GM19467 (cell line): Measurements from ENCODE around the gene TRMU.
"Not testable (repeated sequence)": the region's sequence is repeated elsewhere in the genome, so short reads cannot be mapped to it uniquely, and the experiment has no call there.

Source experiments
- ATAC-seq: cut with Tn5 transposase; IDR thresholded peaks from one replicate; pipeline ENCODE4 v1.9.1; 2021; ENCODE audit warnings: mild to moderate bottlenecking, moderate library complexity; ENCODE audit not compliant: unreplicated experiment

Gene TRMU

DNA sequence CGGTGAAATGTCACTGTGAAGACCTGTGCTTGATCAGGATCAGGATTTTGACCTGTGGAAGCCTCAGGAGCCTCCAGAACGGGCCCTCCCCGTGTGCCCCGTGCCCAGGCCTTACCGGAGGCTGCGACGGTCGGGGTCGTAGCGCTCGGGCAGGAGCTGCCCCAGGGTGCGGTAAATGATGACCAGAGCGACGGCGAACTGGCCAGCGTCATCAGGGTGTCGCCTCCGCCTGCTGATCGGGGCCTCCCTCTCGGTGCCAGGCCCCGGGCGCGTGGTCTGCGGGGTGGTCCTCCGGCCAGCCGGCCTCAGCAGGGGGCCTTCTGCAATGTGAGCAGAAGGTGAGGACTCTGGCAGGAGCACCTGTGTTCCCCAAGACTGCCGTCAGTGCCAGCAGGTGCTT lies 46.2 kb downstream of the TRMU start:
- no peak for ATAC-seq

DNA sequence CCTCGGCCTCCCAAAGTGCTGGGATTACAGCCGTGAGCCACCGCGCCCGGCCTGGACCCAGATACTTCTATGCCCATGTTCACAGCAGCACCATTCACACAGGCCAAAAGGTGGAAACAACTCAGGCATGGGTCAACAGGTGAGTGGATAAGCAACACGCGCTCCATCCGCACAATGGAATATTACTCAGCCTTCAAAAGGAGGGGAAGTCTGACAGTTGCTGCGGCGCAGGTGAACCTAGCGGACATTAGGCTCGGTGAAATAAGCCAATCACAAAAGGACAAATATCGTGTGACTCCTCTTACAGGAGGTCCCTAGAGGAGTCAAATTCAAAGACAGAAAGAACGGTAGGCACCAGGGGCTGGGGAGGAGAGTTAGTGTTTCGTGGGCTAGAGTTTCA lies 47.0 kb downstream of the TRMU start:
- ATAC-seq = no peak

DNA sequence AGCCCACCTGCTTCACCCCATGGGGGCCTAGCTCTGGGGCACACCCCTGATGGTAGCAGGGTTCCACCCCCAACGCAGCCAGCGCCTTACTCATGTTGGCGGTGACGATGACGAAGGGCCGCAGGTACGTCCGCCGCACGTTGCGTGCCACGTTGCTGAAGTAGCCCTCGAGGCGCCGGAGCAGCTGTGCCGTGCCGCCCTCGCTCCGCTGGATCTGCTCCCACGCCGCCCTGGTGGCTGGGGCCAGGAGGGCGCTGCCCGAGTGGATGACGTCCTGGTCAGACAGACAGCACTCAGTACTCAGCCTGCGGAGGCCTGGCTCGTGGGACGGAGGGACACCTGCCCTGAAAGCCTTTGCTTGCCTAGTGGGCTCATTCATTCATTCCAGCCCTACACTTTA lies 50.8 kb downstream of the TRMU start:
- no peak for ATAC-seq

DNA sequence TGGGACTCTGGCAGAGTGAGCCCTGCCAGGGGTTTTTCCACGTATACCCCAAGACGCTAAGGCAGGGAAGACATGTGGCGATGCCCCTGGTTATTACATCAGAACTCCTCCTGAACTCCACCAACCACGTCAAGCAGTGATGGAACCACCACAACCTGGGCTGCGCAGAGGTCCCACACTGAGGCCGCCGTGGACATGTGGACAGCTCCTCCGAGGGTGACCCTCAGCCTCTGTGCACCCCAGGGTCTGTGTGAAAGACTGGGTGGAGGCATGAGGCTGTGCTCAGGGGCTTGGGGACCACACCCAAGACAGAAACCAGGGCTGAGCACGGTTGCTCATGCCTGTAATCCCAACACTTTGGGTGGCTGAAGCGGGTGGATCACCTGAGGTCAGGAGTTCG lies 52.2 kb downstream of the TRMU start:
- ATAC-seq = no peak

DNA sequence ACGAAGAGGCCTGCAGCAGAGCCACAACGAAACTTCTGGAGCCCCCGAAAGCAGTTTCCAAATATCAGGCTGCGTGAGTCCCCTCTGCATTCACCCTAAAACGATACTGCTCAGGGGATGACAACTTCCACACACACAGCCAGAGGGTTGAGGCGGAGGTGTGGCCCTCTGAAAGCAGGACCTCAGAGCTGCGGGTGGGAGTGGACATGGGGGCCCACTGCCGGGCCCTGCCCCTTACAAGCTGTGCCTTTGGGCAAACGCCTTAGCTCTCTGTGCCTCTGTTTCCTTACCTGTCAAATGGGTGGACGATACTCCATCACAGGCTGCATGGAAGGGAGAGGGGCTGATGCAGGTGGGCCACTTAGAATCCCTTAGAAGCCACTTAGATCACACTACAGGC lies 53.1 kb downstream of the TRMU start:
- ATAC-seq = no peak

DNA sequence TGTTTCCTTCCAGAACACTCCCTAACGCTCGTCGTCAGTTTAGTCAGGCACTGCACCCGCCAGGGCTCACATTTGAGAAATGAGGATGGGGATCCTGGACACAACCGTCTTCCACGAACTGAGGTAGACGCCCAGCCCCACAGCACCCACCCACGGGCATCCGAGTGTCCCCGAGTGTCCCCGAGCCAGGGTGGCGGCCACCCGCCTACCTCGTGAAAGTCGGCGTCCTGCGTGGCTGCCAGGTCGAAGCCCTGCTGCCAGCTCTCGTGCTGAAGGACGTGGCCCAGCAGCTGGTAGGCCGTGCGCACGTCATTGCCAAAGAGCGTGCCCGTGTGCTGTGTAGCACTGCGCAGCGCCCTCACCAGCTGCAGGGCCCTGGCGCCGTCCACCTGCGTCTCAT lies 53.6 kb downstream of the TRMU start:
- no peak for ATAC-seq

DNA sequence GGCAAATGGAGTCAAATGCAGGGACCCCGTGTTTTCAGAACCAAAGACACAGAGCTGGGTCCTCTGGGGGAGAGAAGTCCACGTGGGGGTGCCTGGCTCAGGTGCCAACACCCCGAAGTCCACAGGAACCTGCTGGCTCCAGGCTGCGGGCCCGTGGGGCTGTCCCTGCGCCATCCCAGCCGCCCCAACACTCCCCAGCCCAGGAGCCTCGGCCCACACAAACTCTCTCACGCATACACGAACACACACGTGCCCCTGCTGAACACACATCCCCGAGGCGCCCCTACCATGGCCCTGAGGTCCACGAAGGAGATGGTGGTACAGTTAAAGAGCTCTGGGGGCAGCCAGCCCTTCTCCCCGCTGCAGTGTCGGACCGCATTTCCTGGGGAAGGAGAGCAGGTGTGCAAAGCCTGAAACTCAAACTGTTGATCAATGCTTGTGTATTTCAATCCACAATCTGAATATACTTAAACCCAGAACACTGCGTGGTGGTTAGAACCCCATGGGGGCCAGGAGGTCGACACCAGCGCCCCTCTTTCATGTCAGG lies 54.7 kb downstream of the TRMU start:
- no peak for ATAC-seq

DNA sequence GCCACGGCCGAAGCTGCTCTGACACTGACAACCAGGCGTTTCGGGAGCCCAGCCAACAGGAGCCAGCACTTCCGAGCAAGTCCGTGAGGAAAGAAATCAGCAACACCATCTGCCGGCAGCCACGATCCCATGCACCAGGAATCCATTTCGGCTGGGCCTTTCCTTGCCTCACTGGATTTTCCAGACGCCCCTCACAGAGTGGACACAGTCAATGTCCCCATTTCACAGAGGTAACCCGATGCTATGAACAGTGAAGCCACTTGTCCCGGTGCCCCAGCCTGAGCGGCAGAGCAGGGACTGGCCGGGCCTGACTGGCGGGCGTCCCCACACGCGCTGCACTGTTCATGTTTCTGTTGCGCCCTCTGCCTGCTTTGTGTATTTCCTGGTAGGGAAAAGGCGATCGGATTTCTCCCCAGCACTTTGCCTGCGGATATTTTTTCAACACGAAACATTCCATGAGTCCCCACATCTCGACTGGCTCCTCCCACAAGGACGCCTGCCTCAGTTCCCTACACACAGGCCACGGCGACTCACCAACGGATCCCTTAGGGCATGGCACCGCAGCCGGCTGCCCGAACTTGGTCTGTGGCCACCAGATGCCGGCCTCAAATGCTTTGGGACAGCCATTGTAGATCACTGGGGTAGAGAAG lies 55.3 kb downstream of the TRMU start:
- no peak for ATAC-seq

DNA sequence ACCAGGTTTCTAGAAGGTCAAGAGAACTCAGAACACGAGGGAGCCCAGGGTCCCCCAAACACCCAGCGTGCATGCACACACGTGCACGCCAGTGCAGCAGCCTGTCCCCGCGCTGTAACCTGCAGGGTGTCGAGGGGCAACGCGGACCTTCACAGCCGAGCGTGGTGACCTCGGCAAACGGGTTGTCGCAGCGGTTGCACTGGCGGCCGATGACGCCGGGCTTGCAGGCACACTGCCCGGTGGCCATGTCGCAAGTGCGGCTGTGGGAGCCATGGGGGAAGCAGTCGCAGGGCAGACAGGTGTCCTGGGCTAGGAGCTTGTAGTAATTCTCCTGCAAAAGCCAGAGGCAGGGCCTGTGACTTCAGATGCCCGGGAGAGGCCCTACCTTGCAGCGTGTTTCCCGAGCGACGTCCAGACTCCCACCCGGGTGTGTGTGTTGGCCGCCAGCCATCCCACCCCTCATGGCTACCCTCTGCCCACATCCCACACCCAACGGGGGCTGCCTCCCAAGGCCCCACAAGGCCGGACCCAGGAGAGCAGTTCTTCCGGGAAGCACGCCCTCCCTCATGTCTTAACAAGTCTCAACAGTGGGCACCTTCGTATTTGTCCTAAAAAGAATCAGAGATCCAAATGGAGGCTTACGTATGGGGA lies 56.1 kb downstream of the TRMU start:
- ATAC-seq = no peak

DNA sequence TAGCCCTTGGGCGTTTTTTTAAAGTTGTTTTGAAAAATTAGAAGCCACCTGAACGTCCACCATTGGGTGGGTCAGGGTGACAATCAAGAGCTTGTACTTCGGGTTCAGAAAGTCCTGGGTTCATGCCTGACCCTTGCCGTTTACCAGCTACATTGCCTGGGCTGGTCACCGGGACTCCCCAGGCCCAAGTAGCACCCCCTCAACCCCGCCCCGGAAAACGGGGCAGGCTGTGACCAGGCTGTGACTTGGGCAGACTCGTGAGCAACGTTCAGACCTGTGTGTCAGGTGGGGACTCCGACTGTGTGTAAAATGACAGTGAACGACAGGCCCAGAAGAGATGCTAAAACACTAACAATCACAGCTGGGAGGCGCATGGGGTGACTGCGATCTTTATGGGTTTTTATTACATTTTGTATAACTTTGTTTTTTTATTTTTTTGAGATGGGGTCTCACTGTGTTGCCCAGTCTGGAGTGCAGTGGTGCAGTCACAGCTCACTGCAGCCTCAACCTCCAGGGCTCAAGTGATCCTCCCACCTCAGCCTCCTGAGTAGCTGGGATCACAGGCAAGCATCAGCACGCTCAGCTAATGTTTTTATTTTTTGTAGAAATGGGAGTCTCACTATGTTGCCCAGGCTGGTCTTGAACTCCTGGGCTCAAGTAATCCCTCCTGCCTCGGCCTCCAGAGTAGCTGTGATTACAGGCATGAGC lies 56.8 kb downstream of the TRMU start:
- ATAC-seq = no peak

DNA sequence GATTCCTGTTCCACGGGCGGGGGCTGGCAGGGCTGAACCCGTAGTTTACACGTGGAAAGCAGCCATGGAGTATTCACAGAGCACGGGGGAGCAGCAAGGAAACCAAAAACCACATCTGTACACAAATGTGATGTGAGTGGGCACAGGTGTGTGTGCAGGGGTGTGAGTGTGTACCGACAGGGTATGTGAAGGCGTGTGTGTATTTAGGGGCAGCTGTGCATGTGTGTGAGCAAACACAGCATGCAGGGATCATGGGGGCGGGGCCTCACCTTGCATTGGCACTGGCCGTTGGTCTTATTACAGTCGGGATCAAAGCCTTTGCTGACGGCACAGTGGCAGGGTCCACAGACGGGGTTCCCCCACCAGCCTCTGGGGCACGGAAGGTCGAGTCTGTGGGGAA lies 58.4 kb downstream of the TRMU start:
- no peak for ATAC-seq

DNA sequence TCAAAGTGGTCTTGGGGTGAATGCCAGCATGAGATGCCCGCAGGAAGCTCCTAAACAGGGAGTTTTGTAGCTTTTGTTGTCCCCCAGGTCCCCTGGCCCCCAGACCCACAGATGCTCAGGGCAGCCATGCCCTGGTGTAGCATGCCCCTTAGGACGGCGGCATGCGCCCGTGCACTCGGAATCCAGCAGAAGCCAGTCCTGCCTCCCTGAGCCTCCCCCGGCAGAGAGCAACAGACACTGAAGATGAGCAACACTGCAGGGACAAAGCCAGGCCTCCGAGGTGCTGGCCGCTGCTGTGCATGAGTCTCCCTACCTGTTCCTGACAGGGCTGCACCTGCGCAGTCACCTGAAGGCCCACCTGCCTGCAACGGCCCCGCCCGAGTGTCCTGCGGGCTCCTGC lies 59.1 kb downstream of the TRMU start:
- ATAC-seq = no peak

DNA sequence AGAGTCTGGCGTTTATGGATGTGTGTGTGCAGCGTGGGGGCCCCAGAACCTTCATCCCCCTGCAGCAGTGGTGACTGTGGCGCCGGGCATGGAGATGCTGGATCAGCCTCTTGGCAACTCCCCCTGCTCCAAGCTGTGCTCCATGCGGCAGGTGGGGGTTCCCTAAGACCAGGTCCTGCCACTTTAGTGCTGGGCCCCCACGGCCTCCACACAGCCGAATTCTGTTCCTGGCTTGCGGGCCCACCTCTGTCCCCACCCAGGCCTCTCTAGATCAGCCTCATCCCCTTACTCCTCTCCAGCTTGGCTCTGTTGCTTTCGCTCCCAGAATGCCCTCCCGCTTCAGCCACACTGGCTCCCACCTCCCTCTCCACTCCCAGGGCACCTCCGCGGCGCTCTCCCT lies 59.6 kb downstream of the TRMU start:
- ATAC-seq = no peak

DNA sequence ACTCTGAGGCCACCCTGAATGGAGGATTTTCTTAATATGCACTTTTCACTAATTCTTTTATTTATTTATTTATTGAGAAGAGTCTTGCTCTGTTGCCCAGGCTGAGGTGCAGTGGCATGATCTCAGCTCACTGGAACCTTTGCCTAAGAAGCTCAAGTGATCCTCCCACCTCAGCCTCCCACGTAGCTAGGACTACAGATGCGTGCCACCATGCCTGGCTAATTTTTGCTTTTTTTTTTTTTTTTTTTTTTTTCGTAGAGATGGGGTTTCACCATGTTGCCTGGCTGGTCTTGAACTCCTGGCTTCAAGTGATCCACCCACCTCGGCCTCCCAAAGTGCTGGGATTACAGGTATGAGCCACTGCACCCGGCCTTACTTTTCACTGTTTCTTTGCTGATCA lies 61.5 kb downstream of the TRMU start:
- not testable (repeated sequence) for ATAC-seq

DNA sequence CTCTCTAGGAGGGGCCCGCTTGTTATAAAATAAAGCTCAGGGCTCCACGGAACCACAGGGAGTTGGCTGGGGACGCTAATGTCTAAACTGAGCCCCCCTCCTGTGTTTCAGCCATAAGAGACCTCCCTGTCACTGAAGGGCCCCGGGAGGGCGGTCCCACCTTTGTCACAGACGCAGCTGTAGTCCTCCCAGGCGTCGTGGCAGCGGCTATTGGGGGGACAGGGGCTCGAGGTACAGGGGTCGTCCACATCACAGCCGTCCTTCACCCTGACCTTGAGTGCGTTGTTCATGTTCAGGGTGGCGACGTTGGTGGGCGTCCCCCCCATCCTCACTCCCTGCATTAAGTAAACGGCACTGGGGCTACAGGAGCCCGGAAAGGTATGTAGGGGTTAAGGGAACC lies 62.0 kb downstream of the TRMU start:
- ATAC-seq = no peak

DNA sequence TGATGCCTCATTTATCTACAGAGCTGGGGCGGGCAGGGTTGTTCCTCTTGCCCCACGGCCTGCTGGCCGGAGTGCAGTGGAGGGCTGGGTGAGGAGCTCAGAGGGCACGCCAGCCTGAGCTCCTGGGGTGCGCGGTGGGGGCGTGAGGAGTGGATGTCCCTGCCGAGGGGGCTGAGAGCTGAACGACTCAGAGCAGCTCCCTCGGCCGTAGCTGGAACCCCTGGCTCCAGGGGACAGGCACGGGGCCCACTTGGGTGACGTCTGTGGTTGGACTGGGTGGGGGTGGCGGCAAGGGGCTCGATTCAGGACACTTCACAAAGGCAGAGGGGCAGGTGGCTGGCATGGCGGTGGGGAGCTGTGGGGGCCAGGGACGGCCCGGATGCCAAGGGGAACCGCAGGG lies 62.4 kb downstream of the TRMU start:
- no peak for ATAC-seq

DNA sequence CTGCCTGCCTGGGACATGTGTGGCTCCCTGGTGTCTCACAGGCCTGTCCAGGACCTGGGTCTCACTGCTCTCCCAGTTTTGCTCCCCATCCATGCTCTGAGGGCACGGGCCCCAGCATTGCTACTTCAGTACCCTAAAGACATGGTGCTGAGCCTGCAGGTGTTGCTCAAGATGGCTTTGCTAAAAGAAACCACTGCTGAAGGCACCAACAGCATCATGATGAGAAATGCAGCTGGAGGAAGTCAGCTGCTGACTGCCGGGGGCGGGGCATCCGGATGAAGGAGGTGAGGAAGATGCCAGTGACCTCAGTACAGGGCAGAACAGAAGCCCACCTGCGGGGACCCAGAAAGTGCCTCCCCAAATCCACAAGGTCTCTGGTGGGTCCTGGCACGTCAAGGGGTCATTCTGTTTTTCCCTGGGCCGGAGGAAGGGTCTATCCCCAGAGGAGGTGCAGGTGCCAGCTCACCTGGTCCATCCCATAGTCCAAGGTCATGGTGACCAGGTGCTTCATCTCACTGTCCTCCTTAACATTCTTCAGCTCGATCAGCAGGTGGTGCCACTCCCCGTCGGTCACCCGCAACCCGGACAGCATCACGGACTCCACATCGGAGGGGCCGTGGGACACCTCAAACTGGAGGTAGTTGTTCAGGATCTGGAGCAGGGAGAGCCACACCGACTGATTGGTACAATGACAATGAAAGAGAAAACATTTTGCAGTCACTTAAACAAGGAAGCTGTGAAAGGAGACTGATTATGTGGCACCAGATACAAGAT lies 63.9 kb downstream of the TRMU start:
- ATAC-seq = no peak

DNA sequence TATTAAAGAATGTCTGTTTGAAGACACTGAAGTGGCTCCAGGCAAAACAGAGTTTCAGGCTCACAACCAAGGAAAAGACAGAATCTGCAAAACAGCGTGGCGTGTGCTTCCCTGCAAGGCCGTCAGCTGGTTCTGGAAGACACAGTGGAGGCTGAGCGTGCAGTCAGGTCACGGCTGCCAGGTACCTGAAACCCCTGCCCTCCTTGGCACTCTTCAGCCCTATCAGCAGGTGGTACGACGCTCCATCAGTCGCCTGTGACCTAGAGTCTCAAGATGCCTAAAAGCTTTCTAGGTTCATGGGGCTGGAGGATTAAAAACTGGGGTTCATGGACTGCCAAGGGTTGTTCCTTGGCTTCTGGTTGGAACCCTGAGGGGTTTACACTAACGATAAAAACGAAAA lies 65.9 kb downstream of the TRMU start:
- ATAC-seq = no peak

DNA sequence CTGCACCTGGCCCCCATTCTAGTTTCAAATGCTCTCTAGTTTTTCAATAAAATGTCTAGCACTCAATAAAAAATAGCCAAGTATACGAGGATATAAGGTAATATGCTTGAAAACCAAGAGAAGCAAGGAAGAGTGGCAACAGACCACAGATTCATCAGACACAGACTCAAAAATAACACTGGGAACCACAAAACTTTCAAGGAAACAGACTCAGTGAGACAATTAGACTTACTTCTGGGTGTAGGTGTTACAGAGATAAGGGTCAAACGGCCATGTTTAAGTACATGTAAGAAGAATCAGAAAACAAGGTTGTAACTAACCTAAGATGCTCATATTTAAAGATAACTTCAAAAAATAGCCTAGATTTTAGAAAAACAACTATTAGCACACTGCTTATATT lies 67.0 kb downstream of the TRMU start:
- ATAC-seq = no peak

DNA sequence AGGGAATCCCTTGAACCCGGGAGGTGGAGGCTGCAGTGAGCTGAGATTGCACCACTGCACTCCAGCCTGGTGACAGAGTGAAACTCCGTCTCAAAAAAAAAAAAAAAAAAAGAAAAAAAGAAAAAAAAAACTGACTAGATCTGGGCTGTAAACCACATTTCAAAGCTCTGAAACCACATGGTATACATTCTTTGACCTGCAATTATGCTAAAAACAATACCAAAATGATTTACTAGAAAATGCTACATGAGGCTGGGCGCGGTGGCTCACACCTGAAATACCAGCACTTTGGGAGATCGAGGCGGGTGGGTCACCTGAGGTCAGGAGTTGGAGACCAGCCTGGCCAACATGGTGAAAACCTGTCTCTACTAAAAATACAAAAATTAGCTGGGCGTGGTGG lies 68.4 kb downstream of the TRMU start:
- not testable (repeated sequence) for ATAC-seq

DNA sequence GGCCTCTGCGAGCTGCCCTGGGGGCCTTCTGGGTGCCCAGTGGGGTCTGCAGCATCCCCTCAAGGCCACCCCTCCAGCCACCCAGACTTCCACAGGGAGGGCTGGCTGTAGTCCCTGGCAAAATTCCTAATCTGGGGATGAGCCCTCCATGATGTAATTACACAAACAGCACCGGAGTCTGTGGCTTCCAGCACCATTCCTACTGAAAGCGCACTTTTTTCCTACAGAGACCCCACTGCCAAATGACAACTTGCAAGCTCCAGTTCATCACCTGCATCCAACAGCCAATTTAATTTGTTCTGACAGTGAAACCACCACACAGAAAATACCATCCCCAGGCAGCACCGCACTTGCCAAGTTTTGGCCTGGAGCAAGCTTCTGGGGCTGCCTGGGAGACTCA lies 70.4 kb downstream of the TRMU start:
- no peak for ATAC-seq
